ENCODE data around the gene TREML4.

TREML4 gene

GRCh38 chr6:41284726-41285125 lies 56.6 kb downstream of the TREML4 start:
- peak; percentile 19 for DNase-seq (ENCODE audit: low read depth, low spot score)

GRCh38 chr6:41286544-41287346 lies 58.6 kb downstream of the TREML4 start, which contains the start of gene TREM1:
Gene TREM1, minus strand, starts transcription at chr6:41286682. Its CDS starts 27 bp downstream, at chr6:41286655.
- DNase-seq (ENCODE audit: low read depth, low spot score), result peak; percentile 49

DNA sequence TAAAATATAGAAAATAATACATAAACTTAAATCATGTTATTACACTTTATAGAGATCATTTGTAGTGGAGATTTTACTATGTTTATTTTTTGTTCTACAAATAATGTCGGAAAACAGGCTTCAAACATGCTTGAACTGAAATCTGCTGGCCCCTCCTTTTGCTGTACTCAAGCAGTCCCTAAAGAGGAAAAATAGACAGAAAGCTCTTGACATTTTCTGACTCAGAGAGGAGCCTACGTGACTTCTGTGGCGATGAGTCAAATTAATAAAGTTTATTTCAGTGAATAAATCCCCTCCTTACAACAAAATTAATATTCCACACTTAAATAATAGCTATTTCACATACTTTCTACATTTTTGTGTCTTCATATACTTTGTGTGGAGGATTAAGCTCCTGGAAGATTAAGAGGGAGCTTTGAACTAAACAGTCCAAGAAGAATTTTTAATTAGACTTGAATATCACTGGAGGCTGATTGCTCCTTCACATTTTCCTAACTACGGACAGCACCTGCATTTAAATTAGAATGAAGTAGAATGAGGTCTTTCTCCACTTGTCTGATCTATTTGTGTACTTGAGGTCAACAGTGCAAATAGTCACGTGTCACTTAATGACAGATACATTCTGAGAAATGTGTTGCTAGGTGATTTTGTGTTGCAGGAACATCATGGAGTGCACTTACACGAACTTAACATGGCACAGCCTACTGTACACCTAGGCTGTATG lies 60.0 kb downstream of the TREML4 start:
- no peak for DNase-seq (ENCODE audit: low read depth, low spot score)

Measured in ELF-1 (cell line).